ENCODE measurements around the gene NUF2. TPM values are rescaled to one million over a fixed set of nuclear protein-coding genes. Genes with fewer than 3 reads are reported as not detected.

Gene NUF2
- total and polyA plus RNA-seq, 2 donors (not counting 3 experiments of a cell fraction or from before 2014, with no cell fraction given): 14.3 to 38.6 TPM

DNA sequence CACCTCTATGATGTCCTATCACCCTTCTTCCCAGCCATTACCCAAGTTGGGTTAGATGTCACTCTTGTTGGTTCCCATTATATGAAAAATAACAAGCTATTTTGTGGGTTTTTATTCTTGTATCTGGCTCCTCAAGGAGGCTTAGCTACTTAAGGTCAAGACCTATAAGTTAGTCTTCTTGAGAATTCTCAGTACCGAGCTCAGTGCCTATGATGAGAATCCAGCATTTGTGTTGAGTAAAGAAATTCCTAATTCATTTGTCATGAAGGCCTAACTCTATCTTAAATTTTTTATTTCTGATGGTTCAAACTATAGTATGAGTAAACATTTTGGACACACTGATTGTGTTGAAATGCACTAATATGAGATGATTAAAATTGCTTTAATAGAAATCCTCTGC lies 15.9 kb downstream of the NUF2 start:
- ChIA-PET CTCF (no interaction called here), POLR2A (no interaction called here)
- TF ChIP-seq, protein P1, sequence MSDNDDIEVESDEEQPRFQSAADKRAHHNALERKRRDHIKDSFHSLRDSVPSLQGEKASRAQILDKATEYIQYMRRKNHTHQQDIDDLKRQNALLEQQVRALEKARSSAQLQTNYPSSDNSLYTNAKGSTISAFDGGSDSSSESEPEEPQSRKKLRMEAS (IDR thresholded peaks at IDR 0.05; ENCODE audit: insufficient read depth, insufficient read length): no peak
- TF ChIP-seq JUN (IDR thresholded peaks at IDR 0.05; ENCODE audit: borderline replicate concordance, insufficient read depth, insufficient read length, low read depth): no peak
- TF ChIP-seq MYC (IDR thresholded peaks at IDR 0.05; ENCODE audit: low read depth, low read length): no peak
- no peak for TF ChIP-seq POLR2AphosphoS5 (IDR thresholded peaks at IDR 0.05; ENCODE audit: insufficient read depth, low read depth, low read length)
- TF ChIP-seq, protein P2, sequence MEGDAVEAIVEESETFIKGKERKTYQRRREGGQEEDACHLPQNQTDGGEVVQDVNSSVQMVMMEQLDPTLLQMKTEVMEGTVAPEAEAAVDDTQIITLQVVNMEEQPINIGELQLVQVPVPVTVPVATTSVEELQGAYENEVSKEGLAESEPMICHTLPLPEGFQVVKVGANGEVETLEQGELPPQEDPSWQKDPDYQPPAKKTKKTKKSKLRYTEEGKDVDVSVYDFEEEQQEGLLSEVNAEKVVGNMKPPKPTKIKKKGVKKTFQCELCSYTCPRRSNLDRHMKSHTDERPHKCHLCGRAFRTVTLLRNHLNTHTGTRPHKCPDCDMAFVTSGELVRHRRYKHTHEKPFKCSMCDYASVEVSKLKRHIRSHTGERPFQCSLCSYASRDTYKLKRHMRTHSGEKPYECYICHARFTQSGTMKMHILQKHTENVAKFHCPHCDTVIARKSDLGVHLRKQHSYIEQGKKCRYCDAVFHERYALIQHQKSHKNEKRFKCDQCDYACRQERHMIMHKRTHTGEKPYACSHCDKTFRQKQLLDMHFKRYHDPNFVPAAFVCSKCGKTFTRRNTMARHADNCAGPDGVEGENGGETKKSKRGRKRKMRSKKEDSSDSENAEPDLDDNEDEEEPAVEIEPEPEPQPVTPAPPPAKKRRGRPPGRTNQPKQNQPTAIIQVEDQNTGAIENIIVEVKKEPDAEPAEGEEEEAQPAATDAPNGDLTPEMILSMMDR (IDR thresholded peaks at IDR 0.05; ENCODE audit: extremely low read depth in 1 of 2, insufficient read depth in 1 of 2, low read depth in 1 of 2, low read length in 2 of 2): no peak
- no peak for TF ChIP-seq FOS (IDR thresholded peaks at IDR 0.05; ENCODE audit: borderline replicate concordance, insufficient read depth, low read length)
- no peak for TF ChIP-seq GATA2 (IDR thresholded peaks at IDR 0.05; ENCODE audit: insufficient read depth, insufficient read length, low read depth, low read length)
- intact Hi-C loops (cut with micrococcal nuclease): no loop called here
- H3K27ac ChIP-seq (ENCODE audit: insufficient read depth, low read depth, low read length): no peak overlapping the region
- no peak for FAIRE-seq
- no peaks in the 10 kb centered on the region for H4K20me1 ChIP-seq (replicated peaks; ENCODE audit: control insufficient read depth, extremely low read depth, insufficient read depth, low read length)
- H3K9me1 ChIP-seq (replicated peaks; ENCODE audit: control insufficient read depth, extremely low read depth, insufficient read depth, low read length): no peaks in the 10 kb centered on the region
- H3K4me2 ChIP-seq (ENCODE audit: insufficient read depth, low read length): no peak overlapping the region
- dilution Hi-C loops (cut with MboI; ENCODE audit: extremely low pct_ligation_motif_present, low sequenced_read_pairs): no loop called here
- BruUV-seq (replicated peaks): no TSS peak
- H3K4me3 ChIP-seq (replicated peaks in 1 of 3; ENCODE audit: insufficient read depth in 1 of 3, low read depth in 1 of 3, low read length in 3 of 3): no peak overlapping the region
- no peak for DNase-seq (ENCODE audit: low read depth, low spot score)
- H3K9ac ChIP-seq (replicated peaks; ENCODE audit: extremely low read depth, insufficient read depth, low read length): no peak overlapping the region
- no peaks in the 10 kb centered on the region for H3K79me2 ChIP-seq (ENCODE audit: control insufficient read depth, insufficient read depth, low read length)
- no peaks in the 10 kb centered on the region for H3K27me3 ChIP-seq (ENCODE audit: control insufficient read depth in 2 of 2, insufficient read depth in 2 of 2, low read length in 2 of 2)
- H3K4me1 ChIP-seq (ENCODE audit: control insufficient read depth, extremely low read depth, insufficient read depth, low read length): no peaks in the 10 kb centered on the region
- H3K9me3 ChIP-seq (replicated peaks; ENCODE audit: control insufficient read depth, insufficient read depth, low read length): no peaks in the 10 kb centered on the region
- peaks cover 0 to 26% of the 10 kb centered on the region in 2 experiments for H3K36me3 ChIP-seq (ENCODE audit: control insufficient read depth in 2 of 2, extremely low read depth in 1 of 2, insufficient read depth in 2 of 2, low read length in 2 of 2)
- no peak overlapping the region for H2AFZ ChIP-seq (ENCODE audit: low read depth, low read length)
